Left lung (tissue), 10 donors: ENCODE measurements around the gene COL1A2. TPM values are rescaled to one million over a fixed set of nuclear protein-coding genes. Genes with fewer than 3 reads are reported as not detected.
A peak's percentile ranks its signal among the peaks of the same experiment; 100 is the strongest.

Experiments
- ATAC-seq: fragments of 200-7000 bp; cut with Tn5 transposase; one replicate; pipeline ENCODE4 v1.9.1; 2020; ENCODE audit warnings: moderate library complexity
- DNase-seq, 4 donors: peaks; one replicate each; pipeline ENCODE4 v3.0.0-alpha.2; 2013 to 2020
- H3K27ac ChIP-seq, 2 donors: fragments of 200-600 bp; sonication (generic) in 1 of 2; one replicate each; pipeline versions ENCODE4 v1.5.0 to v1.8.0; 2020 to 2021
- H3K27me3 ChIP-seq, 2 donors: fragments of 200-600 bp; sonication (generic) in 1 of 2; one replicate each; pipeline versions ENCODE4 v1.5.0 to v1.8.0; 2020 to 2021
- H3K36me3 ChIP-seq, 2 donors: fragments of 200-600 bp; sonication (generic) in 1 of 2; one replicate each; pipeline versions ENCODE4 v1.5.0 to v1.8.0; 2020 to 2021
- H3K4me1 ChIP-seq, 2 donors: fragments of 200-600 bp; one replicate each; pipeline ENCODE4 v1.8.0; 2021
- H3K4me3 ChIP-seq, 2 donors: fragments of 200-600 bp; sonication (generic) in 1 of 2; one replicate each; pipeline versions ENCODE4 v1.5.0 to v1.8.0; 2020 to 2021; ENCODE audit warnings: mild to moderate bottlenecking in 1 of 2
- H3K9me3 ChIP-seq, 2 donors: fragments of 200-600 bp; sonication (generic) in 1 of 2; one replicate each; pipeline versions ENCODE4 v1.5.0 to v1.8.0; 2020 to 2021
- CTCF ChIP-seq, 2 donors: fragments of 200-600 bp; sonication (generic) in 1 of 2; IDR thresholded peaks; one replicate each; pipeline versions ENCODE4 v1.5.0 to v1.8.0; 2021; ENCODE audit warnings: antibody characterized with exemption in 2 of 2
- intact Hi-C, 2 donors: fragments of 100-400 bp; cut with DNase I; formaldehyde crosslinking; loops; one replicate each; pipeline versions ENCODE4 v1.11.2 to v1.14.2; 2022
- polyA plus RNA-seq, 6 donors: library from polyadenylated mRNA; unstranded; fragments of 120-200 nt; gene quantifications; one replicate each; pipeline ENCODE4 v1.2.1, GENCODE V29; 2013; ENCODE audit not compliant: insufficient read length in 6 of 6
- total RNA-seq, 2 donors: library from RNA; stranded (reverse); fragmentation: NEBNext Ultra II Directional; extraction: Animal tissue kit (Norgen Biotek cat#: 25700); gene quantifications; one replicate each; pipeline ENCODE4 v1.2.1, GENCODE V29; 2021
- donor health status: DM: no; HTN: yes; CAD: no.
- donor health status: DM: no; HTN: no; CAD: no.

The COL1A2 gene
- total and polyA plus RNA-seq, 8 donors, result 859 to 3,050 (median 1,195) TPM

GRCh38 chr7:94367949-94368348 is 26.7 kb upstream of the COL1A2 start:
- no peak overlapping the region for H3K4me3 ChIP-seq
- peak; percentile 90 for ATAC-seq
- no peak for TF ChIP-seq CTCF (IDR thresholded peaks at IDR 0.05)
- no peaks in the 10 kb centered on the region for H3K27me3 ChIP-seq
- no peaks in the 10 kb centered on the region for H3K36me3 ChIP-seq
- H3K9me3 ChIP-seq, result no peaks in the 10 kb centered on the region
- peak in 1 of 4 donors; percentile 39 for DNase-seq
- no peaks in the 10 kb centered on the region for H3K4me1 ChIP-seq
- H3K27ac ChIP-seq, result peak overlapping the region; percentile 43 to 76
- intact Hi-C loops, result no loop called here

- Histone ChIP-seq H3K9me3 (no peaks in the 10 kb centered on the region), H3K27ac (peak overlapping the region; percentile 43 to 76), H3K4me3 (no peak overlapping the region), H3K4me1 (no peaks in the 10 kb centered on the region), H3K27me3 (no peaks in the 10 kb centered on the region), H3K36me3 (no peaks in the 10 kb centered on the region)
- intact Hi-C loops, result no loop called here
- TF ChIP-seq CTCF (IDR thresholded peaks at IDR 0.05), result no peak
- DNase-seq (peak in 2 of 4 donors; percentile 79 to 81), ATAC-seq (peak; percentile 68)
Measured at GRCh38 chr7:94368371-94368791, 26.3 kb upstream of the COL1A2 start.

GRCh38 chr7:94374231-94374630 is 20.5 kb upstream of the COL1A2 start:
- intact Hi-C loops, result no loop called here
- Histone ChIP-seq H3K36me3 (no peaks in the 10 kb centered on the region), H3K27me3 (no peaks in the 10 kb centered on the region), H3K4me3 (no peak overlapping the region), H3K9me3 (no peaks in the 10 kb centered on the region), H3K27ac (peak overlapping the region; percentile 42 to 84), H3K4me1 (no peaks in the 10 kb centered on the region)
- DNase-seq, result peak; percentile 54 to 89 (median 76)
- peak; percentile 86 for ATAC-seq
- no peak for TF ChIP-seq CTCF (IDR thresholded peaks at IDR 0.05)

GRCh38 chr7:94374721-94375566 is 19.8 kb upstream of the COL1A2 start:
- Histone ChIP-seq H3K9me3 (no peaks in the 10 kb centered on the region), H3K36me3 (no peaks in the 10 kb centered on the region), H3K27ac (peak overlapping the region; percentile 42 to 84), H3K4me1 (no peaks in the 10 kb centered on the region), H3K27me3 (no peaks in the 10 kb centered on the region), H3K4me3 (no peak overlapping the region)
- TF ChIP-seq CTCF (IDR thresholded peaks at IDR 0.05), result no peak
- intact Hi-C loops, result no loop called here
- ATAC-seq, result peak; percentile 87
- peak in 3 of 4 donors; percentile 44 to 96 (median 89) for DNase-seq

- intact Hi-C loops, result no loop called here
- peak in 2 of 4 donors; percentile 82 to 90 for DNase-seq
Measured at GRCh38 chr7:94375691-94376090, 19.0 kb upstream of the COL1A2 start.

More at GRCh38 chr7:94375691-94376090, 19.0 kb upstream of the COL1A2 start:
- Histone ChIP-seq H3K4me1 (no peaks in the 10 kb centered on the region), H3K36me3 (no peaks in the 10 kb centered on the region), H3K9me3 (no peaks in the 10 kb centered on the region), H3K4me3 (no peak overlapping the region), H3K27me3 (no peaks in the 10 kb centered on the region), H3K27ac (peak overlapping the region; percentile 42 to 84)
- peak; percentile 76 for ATAC-seq
- no peak for TF ChIP-seq CTCF (IDR thresholded peaks at IDR 0.05)
